ENCODE data around the gene FBN2.
A peak's percentile ranks its signal among the peaks of the same experiment; 100 is the strongest.

FBN2 gene

DNA sequence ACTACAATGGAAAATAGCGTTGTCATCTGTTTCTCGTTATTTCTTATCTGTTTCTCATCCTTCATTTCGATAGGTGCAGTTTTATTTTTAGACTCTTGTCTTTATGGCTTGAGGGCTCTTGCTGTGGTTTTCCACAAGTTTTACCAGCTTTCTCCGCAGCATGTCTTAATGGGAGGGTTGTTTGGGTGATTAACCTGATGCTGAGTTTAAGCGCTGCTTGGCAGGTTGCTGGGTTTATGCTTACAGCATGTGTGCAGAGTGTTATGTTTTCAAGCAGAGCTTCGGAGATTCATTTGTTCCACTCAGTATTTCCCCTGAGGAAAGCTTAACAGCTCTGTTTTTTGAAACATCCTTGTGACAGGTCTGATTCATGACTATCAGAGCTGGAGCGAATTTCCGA lies 300.5 kb downstream of the FBN2 start:
- no peak for DNase-seq

DNA sequence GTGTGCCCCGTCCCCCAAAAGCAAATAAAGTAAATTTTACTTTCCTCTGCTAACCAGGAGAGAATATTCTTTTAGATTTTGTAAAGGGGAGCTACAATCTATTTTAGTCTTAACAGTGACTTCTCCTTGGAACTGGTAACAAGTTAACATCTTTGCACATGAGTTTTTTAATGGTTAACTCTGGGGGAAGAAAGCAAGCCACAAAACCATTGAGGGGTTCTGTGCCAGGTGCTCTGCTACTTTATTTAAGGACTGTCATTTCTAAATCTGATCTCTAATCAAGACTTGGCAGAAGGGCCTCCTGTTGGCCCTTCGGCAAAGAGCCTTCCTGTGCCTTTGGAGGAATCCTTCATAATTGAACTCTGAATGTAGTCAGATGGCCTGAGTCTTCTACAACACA lies 301.0 kb downstream of the FBN2 start:
- DNase-seq, result no peak

- DNase-seq, result no peak
Observed at GRCh38 chr5:128236334-128236733, 301.7 kb downstream of the FBN2 start.

- DNase-seq, result no peak
Observed at GRCh38 chr5:128234928-128235641, 303.0 kb downstream of the FBN2 start.

- DNase-seq, result peak in 1 of 2 experiments; percentile 54
Observed at GRCh38 chr5:128228521-128228920, 309.5 kb downstream of the FBN2 start.

DNA sequence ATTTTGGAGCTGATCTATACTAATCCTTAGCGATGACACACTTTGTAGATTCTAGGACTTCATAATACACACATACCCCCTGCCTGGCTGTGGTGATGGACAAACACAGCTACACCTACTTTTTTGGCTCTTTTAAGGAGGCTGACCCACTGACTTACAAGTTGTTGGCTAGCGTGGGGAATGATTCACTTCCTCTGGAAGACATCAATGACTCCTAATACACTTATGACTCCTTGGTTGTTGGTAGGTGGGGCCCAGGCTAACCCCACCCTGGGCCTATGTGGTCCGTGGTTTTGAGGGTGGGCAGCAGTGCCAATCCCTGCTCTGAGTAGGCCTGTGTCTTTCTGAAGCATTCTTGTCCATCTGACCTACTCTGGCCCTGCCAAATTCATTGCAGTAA lies 310.0 kb downstream of the FBN2 start:
- no peak for DNase-seq

GRCh38 chr5:128225245-128226030 lies 312.6 kb downstream of the FBN2 start:
- DNase-seq, result no peak

- DNase-seq, result no peak
Observed at GRCh38 chr5:128224336-128224735, 313.7 kb downstream of the FBN2 start.

GRCh38 chr5:128220841-128221240 lies 317.2 kb downstream of the FBN2 start:
- no peak for DNase-seq

DNA sequence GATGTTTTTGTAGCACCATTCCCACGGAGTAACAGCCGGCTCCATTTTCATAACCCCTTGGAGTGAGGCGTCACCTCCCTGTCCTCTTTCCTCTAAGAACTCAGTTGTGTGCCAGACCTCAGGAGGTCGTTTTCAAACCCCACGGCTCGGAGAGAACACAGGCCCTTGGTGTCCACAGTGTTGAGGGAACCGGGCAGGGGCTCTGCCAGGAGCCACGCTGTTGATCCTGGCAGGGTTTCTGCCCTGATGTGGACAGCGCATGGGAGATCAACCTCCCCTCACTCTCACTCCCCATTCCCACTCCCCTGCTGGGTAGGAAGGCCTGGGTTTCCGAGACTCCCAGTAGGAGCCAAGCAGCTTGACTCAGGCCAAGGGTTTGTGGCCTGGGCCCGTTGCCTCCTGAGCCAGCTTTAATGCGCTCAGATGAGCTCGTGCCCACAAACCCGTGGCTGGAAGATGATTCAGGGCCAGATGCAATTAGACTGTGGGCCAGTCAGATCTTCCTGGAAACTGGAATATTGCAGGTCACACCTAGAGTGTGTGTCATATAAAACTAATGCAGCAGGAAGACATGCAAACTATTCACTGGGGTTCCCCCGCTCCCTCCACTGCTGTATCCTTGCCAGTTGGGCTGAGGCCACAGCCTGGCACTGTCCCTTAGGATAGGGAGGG lies 321.0 kb downstream of the FBN2 start:
- DNase-seq, result peak in 1 of 2 experiments; percentile 26

- DNase-seq, result no peak
Observed at GRCh38 chr5:128216285-128216684, 321.8 kb downstream of the FBN2 start.

DNA sequence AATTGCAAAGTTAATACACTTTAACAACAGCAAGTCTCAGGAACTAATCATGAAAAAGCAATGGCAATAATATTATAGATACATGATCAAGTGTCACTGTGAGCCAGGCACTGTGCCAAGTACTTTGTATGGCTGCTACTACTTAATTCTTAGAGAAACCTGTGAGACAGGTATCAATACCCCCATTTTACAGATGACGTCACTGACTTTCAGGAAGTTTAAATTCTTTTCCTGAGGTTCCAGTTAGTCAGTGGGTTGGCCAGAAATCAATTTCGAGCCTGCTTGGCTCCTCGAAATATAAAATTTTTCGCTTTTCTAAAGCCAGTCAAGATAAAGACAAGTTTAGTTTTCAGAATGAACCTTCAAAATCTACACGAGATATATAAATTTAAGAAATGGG lies 324.2 kb downstream of the FBN2 start:
- no peak for DNase-seq

- peak; percentile 9 to 56 for DNase-seq
Observed at GRCh38 chr5:128213340-128213739, 324.7 kb downstream of the FBN2 start.

DNA sequence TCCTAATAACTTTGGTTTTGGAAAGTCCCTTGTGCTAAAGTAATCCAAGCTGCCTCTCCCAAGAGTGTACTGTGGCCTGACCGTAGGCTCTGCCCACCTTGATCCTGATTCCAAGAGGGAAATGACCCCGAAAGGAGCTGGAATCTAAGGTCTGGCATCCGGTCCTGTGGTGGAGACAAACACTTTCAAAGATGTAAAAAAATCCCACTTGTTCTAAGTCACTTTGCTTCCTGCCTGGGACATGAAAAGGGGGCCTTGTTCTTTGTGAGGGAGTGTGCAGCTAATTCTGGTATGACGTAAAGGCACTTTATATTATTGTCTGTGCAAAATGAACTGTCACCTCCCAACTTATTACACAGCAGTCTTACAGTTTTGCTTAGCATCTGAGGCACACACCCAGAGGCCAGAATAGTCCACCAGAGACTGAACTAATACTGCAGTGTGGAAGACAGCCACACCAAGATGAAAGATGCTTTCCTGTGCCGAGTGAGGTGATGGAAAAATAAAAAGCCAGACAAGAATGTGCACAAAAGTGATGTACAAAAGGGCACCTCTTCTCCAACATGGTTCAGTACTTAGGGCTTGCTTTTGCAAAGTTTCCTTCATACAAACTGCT lies 325.7 kb downstream of the FBN2 start:
- DNase-seq, result no peak

DNA sequence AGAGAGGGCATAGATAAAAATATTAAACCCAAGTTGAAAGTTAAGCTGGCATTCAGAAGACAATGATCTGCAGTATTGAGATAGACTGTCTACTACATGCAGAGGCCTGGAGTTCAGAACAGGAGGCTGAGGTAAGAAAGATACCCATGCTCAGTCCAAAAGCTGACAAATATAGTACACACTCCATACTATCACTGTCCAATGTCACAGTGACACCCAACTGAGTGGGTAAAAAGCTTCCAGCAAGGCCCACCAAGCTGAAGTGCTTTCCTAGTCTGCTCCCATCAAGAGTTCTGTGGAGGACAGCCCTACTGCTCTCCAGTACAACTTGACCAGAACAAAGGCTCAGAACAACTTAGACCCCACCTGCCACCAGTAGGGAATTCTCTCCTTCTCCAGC lies 329.6 kb downstream of the FBN2 start:
- DNase-seq, result no peak
